Left lung (tissue), 10 donors: ENCODE data around the gene CIB4. TPM values are rescaled to one million over a fixed set of nuclear protein-coding genes. Genes with fewer than 3 reads are reported as not detected.
A peak's percentile ranks its signal among the peaks of the same experiment; 100 is the strongest.

Experiments used
- ATAC-seq: fragments of 200-7000 bp; cut with Tn5 transposase; one replicate; pipeline ENCODE4 v1.9.1; 2020; ENCODE audit warnings: moderate library complexity
- DNase-seq, 4 donors: peaks; one replicate each; pipeline ENCODE4 v3.0.0-alpha.2; 2013 to 2020
- H3K27ac ChIP-seq, 2 donors: fragments of 200-600 bp; sonication (generic) in 1 of 2; one replicate each; pipeline versions ENCODE4 v1.5.0 to v1.8.0; 2020 to 2021
- H3K27me3 ChIP-seq, 2 donors: fragments of 200-600 bp; sonication (generic) in 1 of 2; one replicate each; pipeline versions ENCODE4 v1.5.0 to v1.8.0; 2020 to 2021
- H3K36me3 ChIP-seq, 2 donors: fragments of 200-600 bp; sonication (generic) in 1 of 2; one replicate each; pipeline versions ENCODE4 v1.5.0 to v1.8.0; 2020 to 2021
- H3K4me1 ChIP-seq, 2 donors: fragments of 200-600 bp; one replicate each; pipeline ENCODE4 v1.8.0; 2021
- H3K4me3 ChIP-seq, 2 donors: fragments of 200-600 bp; sonication (generic) in 1 of 2; one replicate each; pipeline versions ENCODE4 v1.5.0 to v1.8.0; 2020 to 2021; ENCODE audit warnings: mild to moderate bottlenecking in 1 of 2
- H3K9me3 ChIP-seq, 2 donors: fragments of 200-600 bp; sonication (generic) in 1 of 2; one replicate each; pipeline versions ENCODE4 v1.5.0 to v1.8.0; 2020 to 2021
- intact Hi-C, 2 donors: fragments of 100-400 bp; cut with DNase I; formaldehyde crosslinking; loops; one replicate each; pipeline versions ENCODE4 v1.11.2 to v1.14.2; 2022
- polyA plus RNA-seq, 6 donors: library from polyadenylated mRNA; unstranded; fragments of 120-200 nt; gene quantifications; one replicate each; pipeline ENCODE4 v1.2.1, GENCODE V29; 2013; ENCODE audit not compliant: insufficient read length in 6 of 6
- total RNA-seq, 2 donors: library from RNA; stranded (reverse); fragmentation: NEBNext Ultra II Directional; extraction: Animal tissue kit (Norgen Biotek cat#: 25700); gene quantifications; one replicate each; pipeline ENCODE4 v1.2.1, GENCODE V29; 2021
- TF ChIP-seq, protein P1 (sequence below), 2 donors: fragments of 200-600 bp; sonication (generic) in 1 of 2; IDR thresholded peaks; one replicate each; pipeline versions ENCODE4 v1.5.0 to v1.8.0; 2021; ENCODE audit warnings: antibody characterized with exemption in 2 of 2
- donor health status: DM: no; HTN: yes; CAD: no.
- donor health status: DM: no; HTN: no; CAD: no.

The CIB4 gene
- total and polyA plus RNA-seq, 8 donors = 1.0 to 2.4 (median 1.8) TPM; not detected in 2

DNA sequence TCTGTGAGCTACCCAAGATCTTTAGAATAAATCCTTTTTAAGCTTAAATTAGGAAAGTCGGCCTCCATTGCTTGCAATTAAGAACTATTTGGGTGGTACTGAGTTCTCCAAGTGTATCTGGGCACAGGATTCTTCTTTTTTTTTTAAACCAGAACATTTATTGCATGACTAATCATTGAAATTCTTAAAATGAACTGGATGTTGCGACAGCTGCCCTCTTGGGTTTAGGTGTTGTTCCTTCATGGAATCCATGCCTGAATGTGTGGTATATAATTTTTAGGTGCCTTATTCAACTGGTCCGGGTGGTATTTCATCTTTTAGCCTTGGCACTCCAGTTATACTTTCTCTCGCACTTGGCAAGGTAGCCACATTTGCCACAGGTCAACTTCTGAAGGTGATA lies 36.9 kb upstream of the CIB4 start:
- Histone ChIP-seq H3K4me3 (no peak overlapping the region), H3K36me3 (no peaks in the 10 kb centered on the region), H3K4me1 (no peaks in the 10 kb centered on the region), H3K9me3 (no peaks in the 10 kb centered on the region), H3K27me3 (no peaks in the 10 kb centered on the region), H3K27ac (no peak overlapping the region)
- DNase-seq = no peak
- intact Hi-C loops = no loop called here
- ATAC-seq = no peak
- TF ChIP-seq, protein P1, sequence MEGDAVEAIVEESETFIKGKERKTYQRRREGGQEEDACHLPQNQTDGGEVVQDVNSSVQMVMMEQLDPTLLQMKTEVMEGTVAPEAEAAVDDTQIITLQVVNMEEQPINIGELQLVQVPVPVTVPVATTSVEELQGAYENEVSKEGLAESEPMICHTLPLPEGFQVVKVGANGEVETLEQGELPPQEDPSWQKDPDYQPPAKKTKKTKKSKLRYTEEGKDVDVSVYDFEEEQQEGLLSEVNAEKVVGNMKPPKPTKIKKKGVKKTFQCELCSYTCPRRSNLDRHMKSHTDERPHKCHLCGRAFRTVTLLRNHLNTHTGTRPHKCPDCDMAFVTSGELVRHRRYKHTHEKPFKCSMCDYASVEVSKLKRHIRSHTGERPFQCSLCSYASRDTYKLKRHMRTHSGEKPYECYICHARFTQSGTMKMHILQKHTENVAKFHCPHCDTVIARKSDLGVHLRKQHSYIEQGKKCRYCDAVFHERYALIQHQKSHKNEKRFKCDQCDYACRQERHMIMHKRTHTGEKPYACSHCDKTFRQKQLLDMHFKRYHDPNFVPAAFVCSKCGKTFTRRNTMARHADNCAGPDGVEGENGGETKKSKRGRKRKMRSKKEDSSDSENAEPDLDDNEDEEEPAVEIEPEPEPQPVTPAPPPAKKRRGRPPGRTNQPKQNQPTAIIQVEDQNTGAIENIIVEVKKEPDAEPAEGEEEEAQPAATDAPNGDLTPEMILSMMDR (IDR thresholded peaks at IDR 0.05) = no peak

DNA sequence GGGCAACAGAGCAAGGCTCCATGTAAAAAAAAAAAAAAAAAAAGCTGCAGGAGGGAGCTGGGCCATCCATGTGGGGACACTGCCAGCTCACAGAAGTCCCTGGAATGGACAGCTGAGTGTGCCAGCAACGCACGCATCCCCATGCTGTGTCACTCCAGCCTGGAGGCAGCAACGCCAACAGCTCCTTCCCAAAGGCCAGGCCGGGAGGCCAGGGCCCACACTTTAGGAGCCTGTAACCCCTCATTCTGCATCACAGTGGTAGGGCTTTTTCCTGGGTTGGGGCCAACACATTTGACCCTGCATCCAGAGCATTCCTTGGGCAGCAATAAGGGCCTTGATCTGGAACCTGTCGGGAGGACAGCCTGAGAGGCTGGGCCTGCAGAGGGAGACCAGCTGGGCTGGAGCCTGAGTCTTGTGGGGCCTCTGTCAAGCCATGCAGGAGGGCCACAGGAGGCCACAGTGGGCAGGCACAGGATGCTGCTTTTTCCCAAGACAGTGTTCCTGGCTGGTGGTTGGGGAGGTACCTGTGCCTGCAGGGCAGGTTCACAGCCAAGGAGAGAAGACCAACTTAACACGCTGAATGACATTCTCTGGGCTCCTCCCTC lies 34.6 kb upstream of the CIB4 start:
- TF ChIP-seq, protein P1 (IDR thresholded peaks at IDR 0.05) = no peak
- H3K9me3 ChIP-seq = no peaks in the 10 kb centered on the region
- H3K27me3 ChIP-seq = peaks cover 0 to 13% of the 10 kb centered on the region in 2 donors
- no peak overlapping the region for H3K27ac ChIP-seq
- intact Hi-C loops = no loop called here
- H3K4me1 ChIP-seq = no peaks in the 10 kb centered on the region
- DNase-seq = peak in 1 of 4 donors; percentile 12
- no peaks in the 10 kb centered on the region for H3K36me3 ChIP-seq
- no peak for ATAC-seq
- H3K4me3 ChIP-seq = no peak overlapping the region

DNA sequence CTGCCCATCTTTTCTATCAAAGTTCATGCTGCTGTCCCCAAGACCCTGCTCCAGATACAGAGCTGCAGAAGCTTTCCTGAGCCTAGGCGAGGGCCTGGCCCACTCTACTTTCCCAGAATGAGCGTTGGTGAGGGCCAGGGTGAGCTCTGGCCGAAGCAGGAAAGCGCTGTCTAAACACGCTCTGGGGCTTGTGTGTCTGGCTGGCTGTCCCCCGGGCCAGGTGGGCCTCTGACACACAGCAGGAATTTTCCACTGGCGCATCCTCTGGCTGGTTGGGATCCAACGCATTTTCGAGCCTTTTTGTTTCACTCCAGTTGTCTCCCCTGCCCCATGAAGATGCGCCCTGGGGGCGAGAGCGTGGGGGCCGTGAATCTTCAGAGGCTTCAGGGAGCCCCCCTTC lies 33.6 kb upstream of the CIB4 start:
- TF ChIP-seq, protein P1 (IDR thresholded peaks at IDR 0.05) = no peak
- H3K9me3 ChIP-seq = no peaks in the 10 kb centered on the region
- intact Hi-C loops = no loop called here
- ATAC-seq (no peak), DNase-seq (peak in 1 of 4 donors; percentile 10)
- H3K4me3 ChIP-seq = no peak overlapping the region
- no peak overlapping the region for H3K27ac ChIP-seq
- H3K4me1 ChIP-seq = no peaks in the 10 kb centered on the region
- H3K27me3 ChIP-seq = peaks cover 0 to 19% of the 10 kb centered on the region in 2 donors
- no peaks in the 10 kb centered on the region for H3K36me3 ChIP-seq

DNA sequence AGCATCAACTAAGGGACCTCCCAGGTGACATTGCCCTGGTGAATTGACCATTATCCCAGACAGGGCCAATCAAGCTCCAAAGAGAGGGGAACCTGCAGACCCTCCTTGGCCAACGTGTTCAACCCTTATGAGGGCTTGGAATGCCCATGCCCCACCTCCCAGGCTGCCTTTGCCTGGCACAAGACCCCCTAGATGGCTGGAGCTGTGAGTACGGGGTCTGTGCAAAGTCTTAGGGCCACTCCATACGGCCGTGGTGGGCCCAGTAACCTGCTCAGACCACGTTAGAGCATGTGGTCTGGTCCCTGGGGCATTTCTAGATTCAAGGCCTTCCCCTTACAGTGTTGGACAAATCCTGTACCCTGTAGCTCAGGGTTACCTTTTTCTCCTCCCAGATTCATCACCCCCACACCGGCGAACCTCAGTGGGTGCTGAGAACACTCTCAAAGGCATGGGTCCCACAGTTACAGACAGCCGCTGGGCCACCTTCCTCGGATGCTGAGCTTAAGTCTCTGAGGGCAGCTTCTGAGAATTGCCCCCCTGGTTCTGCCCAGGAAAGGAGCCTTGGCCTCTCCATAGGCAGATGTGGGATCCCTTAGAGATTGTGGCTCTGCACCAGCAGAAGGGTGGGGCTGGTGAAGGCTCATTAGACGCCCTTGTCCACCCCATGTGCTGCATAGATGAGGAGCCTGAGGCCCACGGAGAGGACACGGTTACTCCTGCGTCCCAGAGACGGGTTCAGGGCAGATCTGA lies 33.0 kb upstream of the CIB4 start:
- intact Hi-C loops = no loop called here
- peak in 1 of 4 donors; percentile 6 for DNase-seq
- H3K36me3 ChIP-seq = no peaks in the 10 kb centered on the region
- no peak for ATAC-seq
- no peaks in the 10 kb centered on the region for H3K4me1 ChIP-seq
- H3K27me3 ChIP-seq = peaks cover 0 to 19% of the 10 kb centered on the region in 2 donors
- no peaks in the 10 kb centered on the region for H3K9me3 ChIP-seq
- no peak overlapping the region for H3K4me3 ChIP-seq
- TF ChIP-seq, protein P1 (IDR thresholded peaks at IDR 0.05) = no peak
- H3K27ac ChIP-seq = no peak overlapping the region

DNA sequence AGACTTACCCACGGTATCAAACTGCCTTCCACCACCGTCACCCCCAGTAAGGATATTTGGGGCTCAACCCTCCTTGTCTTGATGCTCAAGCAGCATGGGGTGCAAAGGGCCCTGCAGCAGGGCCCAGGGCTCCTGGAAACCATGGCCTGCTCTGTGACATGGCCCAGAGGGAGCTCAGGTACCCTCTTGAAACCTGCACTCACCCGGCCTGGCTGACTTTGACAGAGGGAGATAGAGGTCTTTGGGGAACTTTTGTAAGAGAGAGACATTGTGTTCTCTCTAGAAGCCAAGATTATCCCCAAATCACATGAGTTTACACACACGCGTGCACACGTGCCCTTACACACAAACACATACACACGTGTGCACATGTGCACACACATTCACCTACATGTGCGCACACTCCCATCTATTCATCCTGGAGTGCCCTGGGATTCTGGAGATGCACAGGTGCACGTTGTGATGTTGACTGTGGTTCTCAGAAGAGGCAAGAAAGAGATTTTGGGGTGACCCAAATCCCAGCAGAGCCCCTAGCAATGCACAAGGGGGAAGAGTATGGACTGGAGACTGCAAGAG lies 31.7 kb upstream of the CIB4 start:
- no peak for ATAC-seq
- peak in 1 of 4 donors; percentile 22 for DNase-seq
- no peaks in the 10 kb centered on the region for H3K9me3 ChIP-seq
- TF ChIP-seq, protein P1 (IDR thresholded peaks at IDR 0.05) = no peak
- H3K27me3 ChIP-seq = peaks cover 0 to 29% of the 10 kb centered on the region in 2 donors
- H3K36me3 ChIP-seq = no peaks in the 10 kb centered on the region
- no peaks in the 10 kb centered on the region for H3K4me1 ChIP-seq
- intact Hi-C loops = no loop called here
- no peak overlapping the region for H3K4me3 ChIP-seq
- no peak overlapping the region for H3K27ac ChIP-seq
